GM12892 (cell line): ENCODE data around the gene ZNF627.
A peak's percentile ranks its signal among the peaks of the same experiment; 100 is the strongest.

Experiments used
- POLR2AphosphoS5 ChIP-seq: IDR thresholded peaks from 2 replicates; pipeline ENCODE4 v1.6.1; 2011; ENCODE audit warnings: low read depth, low read length, control low read depth
- TAF1 ChIP-seq: IDR thresholded peaks from 2 replicates; pipeline ENCODE4 v1.6.1; 2011; ENCODE audit warnings: low read depth, mild to moderate bottlenecking, control low read depth, low read length, borderline replicate concordance

- TF ChIP-seq POLR2AphosphoS5 (peak; percentile 92), TAF1 (peak; percentile 77; the same call in 1 of the 2 replicates)
Observed at GRCh38 chr19:11597202-11598102, at the start of gene ZNF627.
